ENCODE data around the gene ATOX1. TPM values are rescaled to one million over a fixed set of nuclear protein-coding genes. Genes with fewer than 3 reads are reported as not detected.

ATOX1 gene
- total and polyA plus RNA-seq, 10 of the 15 experiments (the other 5 are each of a cell fraction or from before 2014, with no cell fraction given): 130 to 642 (median 245) TPM

DNA sequence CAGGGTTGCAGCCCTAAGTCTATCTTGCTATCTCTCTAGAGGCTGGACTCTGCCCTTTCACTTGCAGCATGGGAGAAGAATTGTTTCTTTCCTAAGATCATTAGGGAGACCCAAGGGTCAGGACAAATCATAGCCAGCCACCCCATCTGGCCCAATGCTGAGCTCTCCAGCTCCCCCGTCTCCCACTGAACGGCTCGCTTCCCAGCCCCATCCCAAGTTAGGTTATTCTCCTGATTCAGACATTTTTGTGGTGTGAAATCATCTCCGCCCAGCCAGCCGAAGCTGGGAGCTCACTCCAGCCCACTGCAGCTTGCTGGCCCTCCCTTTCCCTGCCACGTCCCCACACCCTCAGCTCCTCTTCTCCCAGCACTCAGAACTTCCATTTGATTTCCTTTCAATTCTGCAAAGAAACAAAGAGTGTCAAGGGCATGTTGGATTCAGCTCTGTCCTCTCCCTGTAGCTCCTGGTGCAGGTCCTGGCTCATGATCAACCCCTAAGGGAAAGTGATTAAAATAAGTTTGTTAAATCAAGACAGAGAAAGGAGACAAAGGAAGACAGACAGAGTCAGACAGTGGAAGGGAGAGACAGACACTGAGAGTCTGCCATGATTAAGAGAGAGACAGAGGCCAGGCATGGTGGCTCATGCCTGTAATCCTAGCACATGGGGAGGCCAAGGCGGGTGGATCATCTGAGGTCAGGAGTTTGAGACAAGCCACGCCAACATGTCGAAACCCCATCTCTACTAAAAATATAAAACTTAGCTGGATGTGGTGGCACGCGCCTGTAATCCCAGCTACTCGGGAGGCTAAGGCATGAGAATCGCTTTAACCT, 59.1 kb downstream of the ATOX1 start:
- Histone ChIP-seq H3K79me2 (ENCODE audit: control insufficient read depth, insufficient read depth, low read length) (no peaks in the 10 kb centered on the region), H3K27me3 (replicated peaks in 1 of 2; ENCODE audit: control insufficient read depth in 2 of 2, insufficient read depth in 2 of 2, low read length in 1 of 2) (no peaks in the 10 kb centered on the region), H4K20me1 (ENCODE audit: control insufficient read depth, insufficient read depth) (no peaks in the 10 kb centered on the region), H3K4me3 (no peak overlapping the region), H2AFZ (ENCODE audit: control insufficient read depth, low read depth, low read length) (no peak overlapping the region), H3K9me3 (replicated peaks; ENCODE audit: control insufficient read depth, insufficient read depth, low read length) (no peaks in the 10 kb centered on the region), H3K4me2 (ENCODE audit: control insufficient read depth, insufficient read depth) (no peak overlapping the region), H3K27ac (ENCODE audit: control insufficient read depth, insufficient read depth) (no peak overlapping the region), H3K9ac (ENCODE audit: control insufficient read depth, insufficient read depth, low read length) (no peak overlapping the region), H3K4me1 (ENCODE audit: control insufficient read depth, insufficient read depth, low read length) (peaks cover 42% of the 10 kb centered on the region), H3K36me3 (ENCODE audit: control insufficient read depth in 2 of 2, insufficient read depth in 2 of 2, low read length in 1 of 2) (no peaks in the 10 kb centered on the region)
- intact Hi-C loops (cut with micrococcal nuclease; ENCODE audit: unreplicated experiment) (no loop called here), in situ Hi-C loops (cut with MboI) (no loop called here)
- DNase-seq (ENCODE audit: low read depth, low spot score) (no peak), FAIRE-seq (no peak), ATAC-seq (no peak)
- SMC1A ChIA-PET (ENCODE audit: uncharacterized antibody, unreplicated experiment): interaction anchor here (0.7 to 2.2 kb wide), 3 partner anchors 17 to 38 kb away, joined by 3 to 10 read pairs (median 3); no protein-coding TSS in a partner anchor
- POLR2A ChIA-PET: no interaction called here
- CTCF ChIA-PET: interaction anchor here (1.0 to 1.9 kb wide), 6 partner anchors 10 to 179 kb away, joined by 3 to 5 read pairs (median 4); no protein-coding TSS in a partner anchor
- RAD21 ChIA-PET (ENCODE audit: unreplicated experiment): interaction anchor here (0.8 to 1.3 kb wide), 2 partner anchors 9 to 47 kb away, joined by 3 to 4 read pairs; no protein-coding TSS in a partner anchor
- no TSS peak for BruUV-seq (replicated peaks)
- 92% methylated on average over 13 of the region's 13 CpGs for WGBS (ENCODE audit: insufficient coverage, insufficient replicate concordance, low lambda C conversion rate, missing lambda C conversion rate)
- TF ChIP-seq RCOR1 (conservative IDR thresholded peaks at IDR 0.05; ENCODE audit: low read depth, low read length) (no peak), KLF5 (IDR thresholded peaks at IDR 0.05; ENCODE audit: partially characterized antibody) (no peak), NFXL1 (IDR thresholded peaks at IDR 0.05; ENCODE audit: borderline replicate concordance) (no peak), HCFC1 (IDR thresholded peaks at IDR 0.05; ENCODE audit: low read length) (no peak), SMAD1 (IDR thresholded peaks at IDR 0.05; ENCODE audit: low read depth, partially characterized antibody) (no peak), RB1 (IDR thresholded peaks at IDR 0.05; ENCODE audit: borderline replicate concordance) (no peak), JUND (IDR thresholded peaks at IDR 0.05; ENCODE audit: low read depth, low read length) (no peak), EED (IDR thresholded peaks at IDR 0.05; ENCODE audit: low read depth) (no peak), SKIL (IDR thresholded peaks at IDR 0.05; ENCODE audit: low read depth, poor library complexity, severe bottlenecking) (no peak), NFYA (IDR thresholded peaks at IDR 0.05; ENCODE audit: borderline replicate concordance, low read depth, low read length) (no peak), NBN (IDR thresholded peaks at IDR 0.05) (no peak), ZBED1 (IDR thresholded peaks at IDR 0.05; ENCODE audit: borderline replicate concordance) (no peak), SPI1 (IDR thresholded peaks at IDR 0.05; ENCODE audit: borderline replicate concordance, insufficient read depth, low read depth, low read length) (no peak), CHD2 (IDR thresholded peaks at IDR 0.05; ENCODE audit: borderline replicate concordance, low read depth, low read length) (no peak), WRNIP1 (IDR thresholded peaks at IDR 0.05; ENCODE audit: borderline replicate concordance, low read depth, low read length) (no peak), NRF1 (conservative IDR thresholded peaks at IDR 0.05; ENCODE audit: low read depth, low read length) (no peak), NR2C2 (IDR thresholded peaks at IDR 0.05; ENCODE audit: borderline replicate concordance, control insufficient read depth, insufficient read length, low read depth) (no peak), KAT2A (conservative IDR thresholded peaks at IDR 0.05; ENCODE audit: control insufficient read depth, low read depth, low read length) (no peak)
- TF ChIP-seq, protein P1, sequence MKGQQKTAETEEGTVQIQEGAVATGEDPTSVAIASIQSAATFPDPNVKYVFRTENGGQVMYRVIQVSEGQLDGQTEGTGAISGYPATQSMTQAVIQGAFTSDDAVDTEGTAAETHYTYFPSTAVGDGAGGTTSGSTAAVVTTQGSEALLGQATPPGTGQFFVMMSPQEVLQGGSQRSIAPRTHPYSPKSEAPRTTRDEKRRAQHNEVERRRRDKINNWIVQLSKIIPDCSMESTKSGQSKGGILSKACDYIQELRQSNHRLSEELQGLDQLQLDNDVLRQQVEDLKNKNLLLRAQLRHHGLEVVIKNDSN (IDR thresholded peaks at IDR 0.05; ENCODE audit: borderline replicate concordance, extremely low read length, insufficient read depth, low read depth, low read length): no peak
- TF ChIP-seq, protein P2, sequence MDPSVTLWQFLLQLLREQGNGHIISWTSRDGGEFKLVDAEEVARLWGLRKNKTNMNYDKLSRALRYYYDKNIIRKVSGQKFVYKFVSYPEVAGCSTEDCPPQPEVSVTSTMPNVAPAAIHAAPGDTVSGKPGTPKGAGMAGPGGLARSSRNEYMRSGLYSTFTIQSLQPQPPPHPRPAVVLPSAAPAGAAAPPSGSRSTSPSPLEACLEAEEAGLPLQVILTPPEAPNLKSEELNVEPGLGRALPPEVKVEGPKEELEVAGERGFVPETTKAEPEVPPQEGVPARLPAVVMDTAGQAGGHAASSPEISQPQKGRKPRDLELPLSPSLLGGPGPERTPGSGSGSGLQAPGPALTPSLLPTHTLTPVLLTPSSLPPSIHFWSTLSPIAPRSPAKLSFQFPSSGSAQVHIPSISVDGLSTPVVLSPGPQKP (IDR thresholded peaks at IDR 0.05; ENCODE audit: low read depth, low read length): no peak
